Measurements from ENCODE around the gene RBM23. TPM values are rescaled to one million over a fixed set of nuclear protein-coding genes. Genes with fewer than 3 reads are reported as not detected.

The RBM23 gene
- total RNA-seq, 4 donors from 2014 or later: 49.7 to 2,239 (median 990) TPM

- Histone ChIP-seq H3K27me3 (no peaks in the 10 kb centered on the region), H3K9me3 (no peaks in the 10 kb centered on the region), H3K36me3 (no peaks in the 10 kb centered on the region), H3K4me3 (no peak within 1 kb of the TSS), H3K27ac (no peak within 1 kb of the TSS), H3K4me1 (no peaks in the 10 kb centered on the region)
- TF ChIP-seq POLR2A (IDR thresholded peaks at IDR 0.05) (no peak), CTCF (IDR thresholded peaks at IDR 0.05) (no peak)
- intact Hi-C loops (cut with DNase I; ENCODE audit: low total_unique reads): no loop called here
- DNase-seq: no peak
Observed at GRCh38 chr14:22883173-22883976, 35.6 kb downstream of the RBM23 start, which contains the start of gene REM2. TSS of gene REM2 (plus strand) at chr14:22883222. CDS start at chr14:22883288, 66 bp downstream.

- no peaks in the 10 kb centered on the region for H3K4me1 ChIP-seq
- no peak overlapping the region for H3K4me3 ChIP-seq
- H3K27me3 ChIP-seq: no peaks in the 10 kb centered on the region
- no peaks in the 10 kb centered on the region for H3K9me3 ChIP-seq
- TF ChIP-seq POLR2A (IDR thresholded peaks at IDR 0.05): no peak
- TF ChIP-seq CTCF (IDR thresholded peaks at IDR 0.05): no peak
- intact Hi-C loops (cut with DNase I; ENCODE audit: low total_unique reads): no loop called here
- H3K27ac ChIP-seq: no peak overlapping the region
- DNase-seq: peak in 1 of 2 donors; percentile 56
- no peaks in the 10 kb centered on the region for H3K36me3 ChIP-seq
Observed at GRCh38 chr14:22882529-22883172, 36.3 kb downstream of the RBM23 start.

- DNase-seq: no peak
- TF ChIP-seq CTCF (IDR thresholded peaks at IDR 0.05) (no peak), POLR2A (IDR thresholded peaks at IDR 0.05) (no peak)
- no peaks in the 10 kb centered on the region for H3K9me3 ChIP-seq
- intact Hi-C loops (cut with DNase I; ENCODE audit: low total_unique reads): no loop called here
- no peak overlapping the region for H3K4me3 ChIP-seq
- H3K27ac ChIP-seq: no peak overlapping the region
- H3K4me1 ChIP-seq: no peaks in the 10 kb centered on the region
- no peaks in the 10 kb centered on the region for H3K27me3 ChIP-seq
- no peaks in the 10 kb centered on the region for H3K36me3 ChIP-seq
Observed at GRCh38 chr14:22882064-22882463, 36.9 kb downstream of the RBM23 start.

- Histone ChIP-seq H3K36me3 (no peaks in the 10 kb centered on the region), H3K27ac (no peak overlapping the region), H3K4me1 (no peaks in the 10 kb centered on the region), H3K9me3 (no peaks in the 10 kb centered on the region), H3K27me3 (no peaks in the 10 kb centered on the region), H3K4me3 (no peak overlapping the region)
- TF ChIP-seq CTCF (IDR thresholded peaks at IDR 0.05) (no peak), POLR2A (IDR thresholded peaks at IDR 0.05) (no peak)
- intact Hi-C loops (cut with DNase I; ENCODE audit: low total_unique reads): no loop called here
- DNase-seq: no peak
Observed at GRCh38 chr14:22878271-22879246, 40.4 kb downstream of the RBM23 start.

Measured in uterus (tissue), 4 donors.